ELR (cell line): ENCODE measurements around the gene PRKACA.
A peak's percentile ranks its signal among the peaks of the same experiment; 100 is the strongest.
"Not testable (repeated sequence)": the region's sequence is repeated elsewhere in the genome, so short reads cannot be mapped to it uniquely, and the experiment has no call there.

Experiments used
- DNase-seq: peaks from one replicate; pipeline ENCODE4 v3.0.0-alpha.2; 2015; ENCODE audit warnings: low read depth

Gene PRKACA

GRCh38 chr19:14070268-14071050, 47.1 kb downstream of the PRKACA start:
- DNase-seq, result no peak

- DNase-seq, result no peak
Measured at GRCh38 chr19:14066134-14066533, 51.4 kb downstream of the PRKACA start.

- DNase-seq, result peak; percentile 13
Measured at GRCh38 chr19:14063105-14063504, 54.5 kb downstream of the PRKACA start.

- no peak for DNase-seq
Measured at GRCh38 chr19:14062558-14062855, 55.1 kb downstream of the PRKACA start.

GRCh38 chr19:14061751-14062557, 55.6 kb downstream of the PRKACA start, which contains the start of gene PALM3:
TSS of gene PALM3 (minus strand) at chr19:14062076. CDS start at chr19:14061980, 96 bp downstream.
- no peak for DNase-seq

GRCh38 chr19:14061081-14061749, 56.3 kb downstream of the PRKACA start:
- no peak for DNase-seq

GRCh38 chr19:14059652-14060155, 57.9 kb downstream of the PRKACA start:
- no peak for DNase-seq

GRCh38 chr19:14059093-14059480, 58.5 kb downstream of the PRKACA start:
- DNase-seq, result peak; percentile 26

GRCh38 chr19:14058182-14059092, 59.1 kb downstream of the PRKACA start:
- DNase-seq, result no peak

GRCh38 chr19:14056741-14057356, 60.7 kb downstream of the PRKACA start:
- DNase-seq, result no peak

GRCh38 chr19:14056069-14056666, 61.4 kb downstream of the PRKACA start:
- DNase-seq, result no peak

- no peak for DNase-seq
Measured at GRCh38 chr19:14055396-14055795, 62.2 kb downstream of the PRKACA start.

GRCh38 chr19:14054721-14055120, 62.8 kb downstream of the PRKACA start:
- no peak for DNase-seq

GRCh38 chr19:14054099-14054498, 63.5 kb downstream of the PRKACA start:
- no peak for DNase-seq

GRCh38 chr19:14053500-14053899, 64.1 kb downstream of the PRKACA start:
- no peak for DNase-seq

- DNase-seq, result no peak
Measured at GRCh38 chr19:14053032-14053431, 64.5 kb downstream of the PRKACA start.

GRCh38 chr19:14052470-14052869, 65.1 kb downstream of the PRKACA start:
- no peak for DNase-seq

- no peak for DNase-seq
Measured at GRCh38 chr19:14051980-14052379, 65.6 kb downstream of the PRKACA start.

GRCh38 chr19:14050961-14051360, 66.6 kb downstream of the PRKACA start:
- DNase-seq, result not testable (repeated sequence)

GRCh38 chr19:14050512-14050911, 67.0 kb downstream of the PRKACA start:
- DNase-seq, result no peak
